Right lung (tissue), 5 donors: ENCODE results near the gene ZMPSTE24. TPM values are rescaled to one million over a fixed set of nuclear protein-coding genes. Genes with fewer than 3 reads are reported as not detected.

Experiments used
- DNase-seq, 2 donors: peaks; one replicate each; pipeline ENCODE4 v3.0.0-alpha.2; 2013
- polyA plus RNA-seq, 5 donors: library from polyadenylated mRNA; unstranded; fragments of 120-200 nt; gene quantifications; one replicate each; pipeline versions ENCODE4 v1.2.1 to v1.2.3, GENCODE V29; 2013; ENCODE audit warnings: inconsistent platforms in 1 of 5, low replicate concordance in 1 of 5; ENCODE audit not compliant: insufficient read length in 5 of 5, insufficient read depth in 1 of 5

The ZMPSTE24 gene
- polyA plus RNA-seq, 5 donors, result 39.8 to 56.5 (median 44.4) TPM

- no peak for DNase-seq
These were observed 1.5 kb upstream of the ZMPSTE24 start for GRCh38 chr1:40256401-40257084.

- DNase-seq, result no peak
These were observed 736 bp upstream of the ZMPSTE24 start for GRCh38 chr1:40257313-40257687.

- DNase-seq, result no peak
These were observed 371 bp downstream of the ZMPSTE24 start for GRCh38 chr1:40258445-40258769.

GRCh38 chr1:40264354-40264781 is 6.3 kb downstream of the ZMPSTE24 start:
- DNase-seq, result no peak

GRCh38 chr1:40265298-40265697 is 7.3 kb downstream of the ZMPSTE24 start:
- DNase-seq, result no peak

GRCh38 chr1:40265919-40266318 is 7.9 kb downstream of the ZMPSTE24 start:
- DNase-seq, result no peak

GRCh38 chr1:40266786-40267535 is 8.9 kb downstream of the ZMPSTE24 start:
- DNase-seq, result no peak

GRCh38 chr1:40267767-40268187 is 9.7 kb downstream of the ZMPSTE24 start:
- no peak for DNase-seq

GRCh38 chr1:40268211-40268610 is 10.2 kb downstream of the ZMPSTE24 start:
- no peak for DNase-seq

- no peak for DNase-seq
These were observed 12.3 kb downstream of the ZMPSTE24 start for GRCh38 chr1:40270152-40270834.

- DNase-seq, result no peak
These were observed 14.7 kb downstream of the ZMPSTE24 start for GRCh38 chr1:40272653-40273213.

GRCh38 chr1:40273547-40274166 is 15.6 kb downstream of the ZMPSTE24 start:
- no peak for DNase-seq

- no peak for DNase-seq
These were observed 16.3 kb downstream of the ZMPSTE24 start for GRCh38 chr1:40274331-40274730.

GRCh38 chr1:40276122-40276521 is 18.1 kb downstream of the ZMPSTE24 start:
- no peak for DNase-seq

- no peak for DNase-seq
These were observed 23.8 kb downstream of the ZMPSTE24 start for GRCh38 chr1:40281853-40282252.

GRCh38 chr1:40291293-40291692 is 33.3 kb downstream of the ZMPSTE24 start:
- DNase-seq, result no peak

- no peak for DNase-seq
These were observed 41.6 kb downstream of the ZMPSTE24 start for GRCh38 chr1:40299366-40300248.

- DNase-seq, result no peak
These were observed 42.2 kb downstream of the ZMPSTE24 start for GRCh38 chr1:40300249-40300567.

GRCh38 chr1:40300651-40301050 is 42.6 kb downstream of the ZMPSTE24 start:
- no peak for DNase-seq

GRCh38 chr1:40301066-40301465 is 43.0 kb downstream of the ZMPSTE24 start:
- no peak for DNase-seq
